Stimulated activated CD8-positive, alpha-beta memory T cell treated with anti-CD3 and anti-CD28 coated beads, Interleukin-15, amount 100 ng/mL, for 48 hours (primary cell): ENCODE measurements around the gene RMC1.
"Not testable (repeated sequence)": the region's sequence is repeated elsewhere in the genome, so short reads cannot be mapped to it uniquely, and the experiment has no call there.

Source experiments
- DNase-seq, 2 donors: peaks; one replicate each; pipeline ENCODE4 v3.0.0-alpha.2; 2020; ENCODE audit warnings: low read depth in 2 of 2

Gene RMC1

GRCh38 chr18:23498117-23498516, 5.2 kb upstream of the RMC1 start:
- DNase-seq, result no peak

GRCh38 chr18:23498877-23499276, 4.4 kb upstream of the RMC1 start:
- peak; percentile 52 for DNase-seq

- DNase-seq, result no peak
Observed at GRCh38 chr18:23499291-23499781, 4.0 kb upstream of the RMC1 start.

GRCh38 chr18:23501626-23502025, 1.7 kb upstream of the RMC1 start:
- no peak for DNase-seq

- DNase-seq, result no peak
Observed at GRCh38 chr18:23502516-23503037, 734 bp upstream of the RMC1 start.

- no peak for DNase-seq
Observed at GRCh38 chr18:23503963-23504344, 643 bp downstream of the RMC1 start.

GRCh38 chr18:23504720-23505119, 1.4 kb downstream of the RMC1 start:
- no peak for DNase-seq

GRCh38 chr18:23506393-23506792, 3.1 kb downstream of the RMC1 start:
- DNase-seq, result no peak

- not testable (repeated sequence) for DNase-seq
Observed at GRCh38 chr18:23510923-23511322, 7.6 kb downstream of the RMC1 start.

- DNase-seq, result not testable (repeated sequence)
Observed at GRCh38 chr18:23512216-23512615, 8.9 kb downstream of the RMC1 start.

GRCh38 chr18:23512641-23513040, 9.3 kb downstream of the RMC1 start:
- no peak for DNase-seq

GRCh38 chr18:23515911-23516546, 12.7 kb downstream of the RMC1 start:
- peak; percentile 49 for DNase-seq

GRCh38 chr18:23519734-23520133, 16.4 kb downstream of the RMC1 start:
- DNase-seq, result no peak

- DNase-seq, result no peak
Observed at GRCh38 chr18:23521271-23521670, 18.0 kb downstream of the RMC1 start.

- no peak for DNase-seq
Observed at GRCh38 chr18:23521907-23522306, 18.6 kb downstream of the RMC1 start.

GRCh38 chr18:23523429-23524212, 20.3 kb downstream of the RMC1 start:
- no peak for DNase-seq

GRCh38 chr18:23524213-23524707, 20.9 kb downstream of the RMC1 start:
- DNase-seq, result no peak

GRCh38 chr18:23526501-23527063, 23.3 kb downstream of the RMC1 start:
- DNase-seq, result no peak

- DNase-seq, result no peak
Observed at GRCh38 chr18:23528580-23529472, 25.5 kb downstream of the RMC1 start.

GRCh38 chr18:23529604-23530003, 26.3 kb downstream of the RMC1 start:
- no peak for DNase-seq

GRCh38 chr18:23530195-23530594, 26.9 kb downstream of the RMC1 start:
- no peak for DNase-seq
